ENCODE results near the gene TCEAL9.

TCEAL9 gene

GRCh38 chrX:103399744-103400143 is 43.4 kb downstream of the TCEAL9 start:
- TF ChIP-seq, protein P1, sequence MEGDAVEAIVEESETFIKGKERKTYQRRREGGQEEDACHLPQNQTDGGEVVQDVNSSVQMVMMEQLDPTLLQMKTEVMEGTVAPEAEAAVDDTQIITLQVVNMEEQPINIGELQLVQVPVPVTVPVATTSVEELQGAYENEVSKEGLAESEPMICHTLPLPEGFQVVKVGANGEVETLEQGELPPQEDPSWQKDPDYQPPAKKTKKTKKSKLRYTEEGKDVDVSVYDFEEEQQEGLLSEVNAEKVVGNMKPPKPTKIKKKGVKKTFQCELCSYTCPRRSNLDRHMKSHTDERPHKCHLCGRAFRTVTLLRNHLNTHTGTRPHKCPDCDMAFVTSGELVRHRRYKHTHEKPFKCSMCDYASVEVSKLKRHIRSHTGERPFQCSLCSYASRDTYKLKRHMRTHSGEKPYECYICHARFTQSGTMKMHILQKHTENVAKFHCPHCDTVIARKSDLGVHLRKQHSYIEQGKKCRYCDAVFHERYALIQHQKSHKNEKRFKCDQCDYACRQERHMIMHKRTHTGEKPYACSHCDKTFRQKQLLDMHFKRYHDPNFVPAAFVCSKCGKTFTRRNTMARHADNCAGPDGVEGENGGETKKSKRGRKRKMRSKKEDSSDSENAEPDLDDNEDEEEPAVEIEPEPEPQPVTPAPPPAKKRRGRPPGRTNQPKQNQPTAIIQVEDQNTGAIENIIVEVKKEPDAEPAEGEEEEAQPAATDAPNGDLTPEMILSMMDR (IDR thresholded peaks at IDR 0.05; ENCODE audit: unreplicated experiment in 3 of 3): no peak
- peaks cover 8% of the 10 kb centered on the region for H3K4me1 Mint-ChIP-seq
- H3K4me3 Mint-ChIP-seq: no peak overlapping the region
- no peaks in the 10 kb centered on the region for H3K36me3 Mint-ChIP-seq (ENCODE audit: low read depth)
- no peaks in the 10 kb centered on the region for H3K9me3 Mint-ChIP-seq
- H3K27me3 Mint-ChIP-seq (ENCODE audit: low read depth): no peaks in the 10 kb centered on the region
- H3K27ac Mint-ChIP-seq: no peak overlapping the region

GRCh38 chrX:103400931-103401330 is 44.6 kb downstream of the TCEAL9 start:
- Mint-ChIP-seq H3K9me3 (peaks cover 3% of the 10 kb centered on the region), H3K27ac (no peak overlapping the region), H3K27me3 (ENCODE audit: low read depth) (no peaks in the 10 kb centered on the region), H3K4me1 (peaks cover 9% of the 10 kb centered on the region), H3K4me3 (no peak overlapping the region), H3K36me3 (ENCODE audit: low read depth) (no peaks in the 10 kb centered on the region)
- TF ChIP-seq, protein P1 (IDR thresholded peaks at IDR 0.05; ENCODE audit: unreplicated experiment in 3 of 3): no peak

GRCh38 chrX:103404231-103405008 is 48.1 kb downstream of the TCEAL9 start:
- TF ChIP-seq, protein P1 (IDR thresholded peaks at IDR 0.05; ENCODE audit: unreplicated experiment in 3 of 3): no peak
- H3K9me3 Mint-ChIP-seq: peaks cover 3% of the 10 kb centered on the region
- peaks cover 1% of the 10 kb centered on the region for H3K36me3 Mint-ChIP-seq (ENCODE audit: low read depth)
- H3K27me3 Mint-ChIP-seq (ENCODE audit: low read depth): no peaks in the 10 kb centered on the region
- H3K4me1 Mint-ChIP-seq: peaks cover 9% of the 10 kb centered on the region
- peak overlapping the region; percentile 90 to 94 (median 90) for H3K4me3 Mint-ChIP-seq
- peak overlapping the region; percentile 70 to 84 (median 81) for H3K27ac Mint-ChIP-seq

GRCh38 chrX:103405009-103405333 is 48.7 kb downstream of the TCEAL9 start:
- Mint-ChIP-seq H3K9me3 (peaks cover 3% of the 10 kb centered on the region), H3K27ac (peak overlapping the region; percentile 70 to 84 (median 81)), H3K4me3 (peak overlapping the region; percentile 90 to 94 (median 90)), H3K36me3 (ENCODE audit: low read depth) (peaks cover 5% of the 10 kb centered on the region), H3K4me1 (peaks cover 9% of the 10 kb centered on the region), H3K27me3 (ENCODE audit: low read depth) (no peaks in the 10 kb centered on the region)
- TF ChIP-seq, protein P1 (IDR thresholded peaks at IDR 0.05; ENCODE audit: unreplicated experiment in 3 of 3): no peak

DNA sequence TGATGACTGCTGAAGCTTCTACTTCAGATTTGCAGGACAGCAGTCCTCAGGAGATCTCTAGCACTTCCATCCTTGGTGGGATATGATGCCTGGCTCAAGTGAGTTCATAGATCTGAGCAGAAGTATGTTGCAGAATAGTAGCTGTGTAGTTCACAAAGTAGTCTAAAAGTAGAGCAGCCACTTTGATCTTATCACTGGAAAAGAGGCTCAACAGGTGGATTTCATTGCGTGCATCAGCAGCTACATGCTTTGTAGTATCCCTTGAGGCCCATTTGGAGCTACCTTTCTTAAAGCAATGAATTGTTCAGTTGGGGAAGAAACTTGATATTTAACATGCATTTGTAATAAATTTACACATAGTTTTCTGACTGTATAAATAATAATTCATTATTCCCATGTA is 50.0 kb downstream of the TCEAL9 start:
- peaks cover 5% of the 10 kb centered on the region for H3K36me3 Mint-ChIP-seq (ENCODE audit: low read depth)

More for the DNA sequence above, 50.0 kb downstream of the TCEAL9 start:
- Mint-ChIP-seq H3K4me1 (peaks cover 9% of the 10 kb centered on the region), H3K4me3 (peak overlapping the region in 1 of 3 experiments; percentile 90), H3K9me3 (peaks cover 3% of the 10 kb centered on the region), H3K27me3 (ENCODE audit: low read depth) (no peaks in the 10 kb centered on the region), H3K27ac (no peak overlapping the region)
- TF ChIP-seq, protein P1 (IDR thresholded peaks at IDR 0.05; ENCODE audit: unreplicated experiment in 3 of 3): no peak
